Hepatocyte (in vitro differentiated cells): ENCODE data around the gene PSMB10.

ENCODE experiments used
- CTCF ChIP-seq: fragments of 200-600 bp; sonication (generic); IDR thresholded peaks from 2 replicates; pipeline ENCODE4 v1.5.1; 2016; ENCODE audit warnings: antibody characterized with exemption, mild to moderate bottlenecking; ENCODE audit not compliant: poor library complexity
- EZH2 ChIP-seq: fragments of 200-600 bp; sonication (generic); IDR thresholded peaks from 2 replicates; pipeline ENCODE4 v1.6.1; 2016; ENCODE audit warnings: antibody characterized with exemption, mild to moderate bottlenecking, borderline replicate concordance
- EZH2phosphoT487 ChIP-seq: fragments of 200-600 bp; sonication (generic); IDR thresholded peaks from one replicate; pipeline ENCODE4 v1.6.1; 2018; ENCODE audit warnings: antibody characterized with exemption, mild to moderate bottlenecking, low read depth, moderate library complexity; ENCODE audit not compliant: unreplicated experiment, severe bottlenecking

- TF ChIP-seq CTCF: no peak
- TF ChIP-seq EZH2phosphoT487: no peak
- no peak for TF ChIP-seq EZH2
These were observed 45.5 kb upstream of the PSMB10 start for GRCh38 chr16:67982011-67982696.
